GM15510 (cell line): ENCODE data around the gene RNF144A.

Source experiments
- POLR2A ChIP-seq: IDR thresholded peaks from 3 replicates; pipeline ENCODE4 v1.6.1; 2011; ENCODE audit warnings: borderline replicate concordance; ENCODE audit not compliant: insufficient read length; ENCODE audit errors: extremely low read depth

The RNF144A gene

GRCh38 chr2:6932206-6932605, 15.0 kb downstream of the RNF144A start:
- no peak for TF ChIP-seq POLR2A

GRCh38 chr2:6932828-6933227, 15.6 kb downstream of the RNF144A start:
- no peak for TF ChIP-seq POLR2A

GRCh38 chr2:6933911-6934310, 16.7 kb downstream of the RNF144A start:
- TF ChIP-seq POLR2A = no peak

- no peak for TF ChIP-seq POLR2A
These were observed 17.1 kb downstream of the RNF144A start for GRCh38 chr2:6934345-6934744.

GRCh38 chr2:6934758-6935651, 17.8 kb downstream of the RNF144A start:
- TF ChIP-seq POLR2A = no peak

- TF ChIP-seq POLR2A = no peak
These were observed 19.9 kb downstream of the RNF144A start for GRCh38 chr2:6937157-6937556.

- no peak for TF ChIP-seq POLR2A
These were observed 20.4 kb downstream of the RNF144A start for GRCh38 chr2:6937582-6937981.

- TF ChIP-seq POLR2A = no peak
These were observed 21.9 kb downstream of the RNF144A start for GRCh38 chr2:6939071-6939470.

GRCh38 chr2:6940820-6941219, 23.6 kb downstream of the RNF144A start:
- no peak for TF ChIP-seq POLR2A

GRCh38 chr2:6941299-6942046, 24.3 kb downstream of the RNF144A start:
- no peak for TF ChIP-seq POLR2A

- no peak for TF ChIP-seq POLR2A
These were observed 25.6 kb downstream of the RNF144A start for GRCh38 chr2:6942848-6943247.

- no peak for TF ChIP-seq POLR2A
These were observed 26.3 kb downstream of the RNF144A start for GRCh38 chr2:6943523-6943922.

- TF ChIP-seq POLR2A = no peak
These were observed 26.8 kb downstream of the RNF144A start for GRCh38 chr2:6943971-6944370.

- no peak for TF ChIP-seq POLR2A
These were observed 27.3 kb downstream of the RNF144A start for GRCh38 chr2:6944555-6944954.

GRCh38 chr2:6945087-6945813, 28.0 kb downstream of the RNF144A start:
- no peak for TF ChIP-seq POLR2A

- TF ChIP-seq POLR2A = no peak
These were observed 28.6 kb downstream of the RNF144A start for GRCh38 chr2:6945821-6946220.

- no peak for TF ChIP-seq POLR2A
These were observed 29.5 kb downstream of the RNF144A start for GRCh38 chr2:6946722-6947121.
